SK-N-SH treated with all-trans-retinoic acid at 6 μM for 48 hours (cell line): ENCODE measurements around the gene SMC4.
A peak's percentile ranks its signal among the peaks of the same experiment; 100 is the strongest.

ENCODE experiments used
- ATAC-seq: fragments of 200-7000 bp; cut with Tn5 transposase; 3 replicates; pipeline ENCODE4 v1.9.1; 2020; ENCODE audit warnings: mild to moderate bottlenecking, moderate library complexity
- ARNTL ChIP-seq: fragments of 450-650 bp; formaldehyde crosslinking; IDR thresholded peaks from 2 replicates; pipeline ENCODE4 v1.5.0; 2020; ENCODE audit warnings: low read depth, mild to moderate bottlenecking, moderate library complexity, borderline replicate concordance
- BACH2 ChIP-seq: fragments of 250-450 bp; sonication (Bioruptor Pico); IDR thresholded peaks from 2 replicates; pipeline ENCODE4 v1.9.0; 2021; ENCODE audit warnings: mild to moderate bottlenecking, borderline replicate concordance
- CSDC2 ChIP-seq: fragments of 250-450 bp; sonication (Bioruptor Pico); IDR thresholded peaks from 2 replicates; pipeline ENCODE4 v1.5.0; 2020; ENCODE audit warnings: mild to moderate bottlenecking, moderate library complexity
- CSRNP3 ChIP-seq: fragments of 250-450 bp; sonication (Bioruptor Pico); IDR thresholded peaks from 2 replicates; pipeline ENCODE4 v1.5.1; 2021; ENCODE audit warnings: mild to moderate bottlenecking, moderate library complexity
- ESRRG ChIP-seq: fragments of 250-450 bp; sonication (Bioruptor Pico); IDR thresholded peaks from 2 replicates; pipeline ENCODE4 v1.6.1; 2021; ENCODE audit warnings: mild to moderate bottlenecking
- GLIS3 ChIP-seq: fragments of 250-450 bp; sonication (Bioruptor Pico); IDR thresholded peaks from 2 replicates; pipeline ENCODE4 v1.5.0; 2020; ENCODE audit warnings: mild to moderate bottlenecking, moderate library complexity
- ISL1 ChIP-seq: fragments of 250-450 bp; sonication (Bioruptor Pico); IDR thresholded peaks from 2 replicates; pipeline ENCODE4 v2.1.2; 2022; ENCODE audit warnings: mild to moderate bottlenecking, moderate library complexity
- OSR1 ChIP-seq: fragments of 250-450 bp; sonication (Bioruptor Pico); IDR thresholded peaks from 2 replicates; pipeline ENCODE4 v1.8.0; 2022; ENCODE audit warnings: moderate library complexity, mild to moderate bottlenecking, inconsistent platforms
- PATZ1 ChIP-seq: fragments of 250-450 bp; sonication (Bioruptor Pico); IDR thresholded peaks from 2 replicates; pipeline ENCODE4 v1.8.0; 2020; ENCODE audit warnings: mild to moderate bottlenecking, moderate library complexity, borderline replicate concordance
- PPARA ChIP-seq: fragments of 250-450 bp; sonication (Bioruptor Pico); IDR thresholded peaks from 2 replicates; pipeline ENCODE4 v1.5.0; 2020; ENCODE audit warnings: mild to moderate bottlenecking, borderline replicate concordance
- RARB ChIP-seq: fragments of 250-450 bp; sonication (Bioruptor Pico); IDR thresholded peaks from 2 replicates; pipeline ENCODE4 v1.8.0; 2021; ENCODE audit warnings: mild to moderate bottlenecking, moderate library complexity
- SNAI2 ChIP-seq: fragments of 250-450 bp; sonication (Bioruptor Pico); IDR thresholded peaks from 2 replicates; pipeline ENCODE4 v1.5.0; 2020; ENCODE audit warnings: mild to moderate bottlenecking, moderate library complexity
- TCF4 ChIP-seq: fragments of 250-450 bp; sonication (Bioruptor Pico); IDR thresholded peaks from 2 replicates; pipeline ENCODE4 v1.8.0; 2021; ENCODE audit warnings: mild to moderate bottlenecking, moderate library complexity, borderline replicate concordance
- TOX ChIP-seq: fragments of 250-450 bp; sonication (Bioruptor Pico); IDR thresholded peaks from 2 replicates; pipeline ENCODE4 v1.8.0; 2021; ENCODE audit warnings: mild to moderate bottlenecking, moderate library complexity, borderline replicate concordance
- ZFP3 ChIP-seq: fragments of 250-450 bp; sonication (Bioruptor Pico); IDR thresholded peaks from 2 replicates; pipeline ENCODE4 v1.5.0; 2020; ENCODE audit warnings: mild to moderate bottlenecking, moderate library complexity
- ZFP30 ChIP-seq: fragments of 450-650 bp; formaldehyde crosslinking; IDR thresholded peaks from 2 replicates; pipeline ENCODE4 v1.5.0; 2022; ENCODE audit warnings: mild to moderate bottlenecking, moderate library complexity
- ZNF565 ChIP-seq: fragments of 450-650 bp; formaldehyde crosslinking; conservative IDR thresholded peaks from 2 replicates; pipeline ENCODE4 v1.5.0; 2020; ENCODE audit warnings: low read depth, mild to moderate bottlenecking, moderate library complexity
- ZNF70 ChIP-seq: fragments of 450-650 bp; formaldehyde crosslinking; IDR thresholded peaks from 2 replicates; pipeline ENCODE4 v1.5.0; 2020; ENCODE audit warnings: mild to moderate bottlenecking, moderate library complexity
- ZNF8 ChIP-seq: fragments of 450-650 bp; formaldehyde crosslinking; IDR thresholded peaks from 2 replicates; pipeline ENCODE4 v1.5.0; 2020; ENCODE audit warnings: mild to moderate bottlenecking, moderate library complexity
- TF ChIP-seq, protein P1 (sequence below): fragments of 250-450 bp; sonication (Bioruptor Pico); IDR thresholded peaks from 2 replicates; pipeline ENCODE4 v1.5.1; 2020; ENCODE audit warnings: low read depth, mild to moderate bottlenecking, moderate library complexity
- TF ChIP-seq, protein P2 (sequence below): fragments of 250-450 bp; sonication (Bioruptor Pico); IDR thresholded peaks from 2 replicates; pipeline ENCODE4 v1.5.0; 2020; ENCODE audit warnings: mild to moderate bottlenecking, moderate library complexity

The SMC4 gene

GRCh38 chr3:160393346-160394008 lies 6.0 kb upstream of the SMC4 start:
- TF ChIP-seq PPARA (no peak), ESRRG (CRISPR knock-in tag) (no peak), ZNF565 (no peak), OSR1 (CRISPR knock-in tag) (no peak), BACH2 (CRISPR knock-in tag) (no peak), CSRNP3 (CRISPR knock-in tag) (no peak), ARNTL (no peak), GLIS3 (CRISPR knock-in tag) (no peak), ZNF8 (no peak)
- TF ChIP-seq, protein P1, sequence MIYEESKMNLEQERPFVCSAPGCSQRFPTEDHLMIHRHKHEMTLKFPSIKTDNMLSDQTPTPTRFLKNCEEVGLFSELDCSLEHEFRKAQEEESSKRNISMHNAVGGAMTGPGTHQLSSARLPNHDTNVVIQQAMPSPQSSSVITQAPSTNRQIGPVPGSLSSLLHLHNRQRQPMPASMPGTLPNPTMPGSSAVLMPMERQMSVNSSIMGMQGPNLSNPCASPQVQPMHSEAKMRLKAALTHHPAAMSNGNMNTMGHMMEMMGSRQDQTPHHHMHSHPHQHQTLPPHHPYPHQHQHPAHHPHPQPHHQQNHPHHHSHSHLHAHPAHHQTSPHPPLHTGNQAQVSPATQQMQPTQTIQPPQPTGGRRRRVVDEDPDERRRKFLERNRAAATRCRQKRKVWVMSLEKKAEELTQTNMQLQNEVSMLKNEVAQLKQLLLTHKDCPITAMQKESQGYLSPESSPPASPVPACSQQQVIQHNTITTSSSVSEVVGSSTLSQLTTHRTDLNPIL (CRISPR knock-in tag) = no peak
- ATAC-seq = no peak

- TF ChIP-seq CSDC2 (CRISPR knock-in tag) (no peak), RARB (CRISPR knock-in tag) (no peak), ZFP30 (CRISPR knock-in tag) (no peak)
- no peak for ATAC-seq
Measured at GRCh38 chr3:160394009-160394392, 5.4 kb upstream of the SMC4 start.

DNA sequence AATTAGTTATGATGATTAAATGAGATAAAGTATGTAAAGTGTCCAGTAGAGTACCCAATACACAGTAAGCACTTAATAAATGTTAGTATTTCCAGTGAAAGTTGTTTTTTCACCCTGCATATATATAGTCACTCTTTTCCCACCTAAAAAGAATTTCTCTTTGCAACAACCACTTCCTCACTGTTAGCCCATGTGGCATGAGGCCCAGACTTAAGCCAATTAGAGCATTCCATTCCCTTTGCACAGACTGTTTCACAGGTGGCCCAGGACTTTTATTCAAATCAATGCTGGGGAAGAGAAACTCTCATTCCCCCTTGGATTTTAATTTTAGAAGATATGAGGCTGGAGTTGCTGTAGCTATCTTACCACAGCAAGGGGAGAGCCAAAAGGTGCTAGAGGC lies 4.2 kb upstream of the SMC4 start:
- TF ChIP-seq ZNF70 (no peak), ISL1 (CRISPR knock-in tag) (peak; percentile 65), SNAI2 (0 out of 2 replicates have a peak, but pooled peaks have one; percentile 68), TOX (CRISPR knock-in tag) (no peak), BACH2 (CRISPR knock-in tag) (no peak)
- TF ChIP-seq, all 23 proteins: peak for 2
- ATAC-seq = peak; percentile 54

GRCh38 chr3:160398820-160399124 lies 678 bp upstream of the SMC4 start:
- TF ChIP-seq CSDC2 (CRISPR knock-in tag) = no peak
- no peak for TF ChIP-seq ZFP3
- TF ChIP-seq, protein P1 (CRISPR knock-in tag) = no peak
- TF ChIP-seq, all 23 proteins: peak for 0
- ATAC-seq = peak; percentile 12

GRCh38 chr3:160400030-160400701 lies 716 bp downstream of the SMC4 start:
- peak; percentile 9 for ATAC-seq
- TF ChIP-seq TCF4 (CRISPR knock-in tag) (no peak), SNAI2 (no peak), ZNF70 (no peak), ESRRG (CRISPR knock-in tag) (no peak), PATZ1 (CRISPR knock-in tag) (no peak), OSR1 (CRISPR knock-in tag) (no peak), ZNF8 (no peak), ZFP3 (no peak), BACH2 (CRISPR knock-in tag) (no peak), PPARA (no peak), CSDC2 (CRISPR knock-in tag) (no peak), ISL1 (CRISPR knock-in tag) (no peak), TOX (CRISPR knock-in tag) (no peak), ZFP30 (CRISPR knock-in tag) (no peak), ARNTL (no peak), GLIS3 (CRISPR knock-in tag) (no peak), ZNF565 (no peak)
- TF ChIP-seq, protein P1 (CRISPR knock-in tag) = no peak
- TF ChIP-seq, protein P2, sequence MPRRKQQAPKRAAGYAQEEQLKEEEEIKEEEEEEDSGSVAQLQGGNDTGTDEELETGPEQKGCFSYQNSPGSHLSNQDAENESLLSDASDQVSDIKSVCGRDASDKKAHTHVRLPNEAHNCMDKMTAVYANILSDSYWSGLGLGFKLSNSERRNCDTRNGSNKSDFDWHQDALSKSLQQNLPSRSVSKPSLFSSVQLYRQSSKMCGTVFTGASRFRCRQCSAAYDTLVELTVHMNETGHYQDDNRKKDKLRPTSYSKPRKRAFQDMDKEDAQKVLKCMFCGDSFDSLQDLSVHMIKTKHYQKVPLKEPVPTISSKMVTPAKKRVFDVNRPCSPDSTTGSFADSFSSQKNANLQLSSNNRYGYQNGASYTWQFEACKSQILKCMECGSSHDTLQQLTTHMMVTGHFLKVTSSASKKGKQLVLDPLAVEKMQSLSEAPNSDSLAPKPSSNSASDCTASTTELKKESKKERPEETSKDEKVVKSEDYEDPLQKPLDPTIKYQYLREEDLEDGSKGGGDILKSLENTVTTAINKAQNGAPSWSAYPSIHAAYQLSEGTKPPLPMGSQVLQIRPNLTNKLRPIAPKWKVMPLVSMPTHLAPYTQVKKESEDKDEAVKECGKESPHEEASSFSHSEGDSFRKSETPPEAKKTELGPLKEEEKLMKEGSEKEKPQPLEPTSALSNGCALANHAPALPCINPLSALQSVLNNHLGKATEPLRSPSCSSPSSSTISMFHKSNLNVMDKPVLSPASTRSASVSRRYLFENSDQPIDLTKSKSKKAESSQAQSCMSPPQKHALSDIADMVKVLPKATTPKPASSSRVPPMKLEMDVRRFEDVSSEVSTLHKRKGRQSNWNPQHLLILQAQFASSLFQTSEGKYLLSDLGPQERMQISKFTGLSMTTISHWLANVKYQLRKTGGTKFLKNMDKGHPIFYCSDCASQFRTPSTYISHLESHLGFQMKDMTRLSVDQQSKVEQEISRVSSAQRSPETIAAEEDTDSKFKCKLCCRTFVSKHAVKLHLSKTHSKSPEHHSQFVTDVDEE (CRISPR knock-in tag) = no peak
